Measurements from ENCODE around the gene NYAP2.

NYAP2 gene

DNA sequence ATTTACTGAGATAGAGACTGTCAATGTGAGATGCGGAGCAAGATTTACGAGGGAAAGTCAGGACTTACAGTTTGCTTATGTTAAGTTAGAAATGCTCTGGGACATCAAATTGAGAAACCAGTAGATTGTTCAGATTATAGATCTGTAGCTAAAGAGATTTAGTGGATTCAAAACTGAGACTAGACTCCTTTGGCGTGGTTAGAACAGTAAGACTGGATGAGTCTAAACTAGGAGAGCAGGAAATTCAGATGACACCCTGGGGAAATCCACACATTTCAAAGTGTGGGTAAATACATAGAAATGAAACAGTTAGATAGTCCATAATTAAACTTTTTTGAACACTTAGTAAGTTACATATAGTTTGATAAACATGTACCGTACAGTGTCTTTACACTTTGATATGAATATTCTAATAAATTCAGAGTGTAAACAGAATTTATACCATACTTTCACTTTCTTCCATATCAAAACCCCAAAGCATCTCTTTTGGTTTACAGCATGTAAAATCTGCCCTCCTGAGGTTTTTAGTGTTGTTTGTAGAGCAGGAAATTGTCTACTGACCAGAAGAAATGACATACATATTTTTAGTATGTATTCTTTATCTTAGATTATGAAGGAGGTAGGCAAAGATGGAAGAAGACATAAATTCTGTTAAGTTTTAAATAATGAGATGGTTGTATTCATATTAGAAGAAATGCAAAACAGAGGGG, 231.5 kb downstream of the NYAP2 start:
- no peaks in the 10 kb centered on the region for H3K27me3 ChIP-seq (ENCODE audit: low read depth, low read length)
- H3K4me1 ChIP-seq (ENCODE audit: control insufficient read depth in 1 of 2, insufficient read depth in 2 of 2, low read length in 2 of 2), result no peaks in the 10 kb centered on the region
- H3K9me3 ChIP-seq (ENCODE audit: control insufficient read depth in 1 of 2, low read length in 2 of 2), result no peaks in the 10 kb centered on the region
- no peaks in the 10 kb centered on the region for H3K36me3 ChIP-seq (ENCODE audit: control insufficient read depth in 1 of 2, insufficient read depth in 2 of 2, low read length in 2 of 2)
- no peak overlapping the region for H3K27ac ChIP-seq (ENCODE audit: low read length)
- H3K4me3 ChIP-seq (ENCODE audit: low read depth in 1 of 2, low read length in 2 of 2), result no peak overlapping the region

DNA sequence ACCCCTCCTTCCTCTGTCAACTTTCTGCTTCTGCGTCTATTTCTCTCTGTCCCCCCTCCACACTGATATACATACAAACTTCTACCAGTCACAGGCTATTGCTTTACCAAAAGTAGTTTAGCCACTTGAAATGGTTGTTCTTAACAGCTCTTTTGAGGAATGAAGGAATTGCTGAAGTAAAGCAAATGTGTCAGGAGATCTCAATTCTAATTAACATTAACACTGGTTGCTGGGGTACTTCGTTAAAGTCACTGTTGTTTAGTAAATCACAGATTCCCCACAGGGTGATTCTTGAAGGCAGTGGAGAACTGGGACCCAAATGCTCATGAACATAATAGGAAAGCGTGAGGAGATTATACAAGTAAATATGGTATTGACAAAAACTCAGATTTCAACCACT, 232.8 kb downstream of the NYAP2 start:
- Histone ChIP-seq H3K27me3 (ENCODE audit: low read depth, low read length) (no peaks in the 10 kb centered on the region), H3K36me3 (ENCODE audit: control insufficient read depth in 1 of 2, insufficient read depth in 2 of 2, low read length in 2 of 2) (no peaks in the 10 kb centered on the region), H3K9me3 (ENCODE audit: control insufficient read depth in 1 of 2, low read length in 2 of 2) (no peaks in the 10 kb centered on the region), H3K27ac (ENCODE audit: low read length) (no peak overlapping the region), H3K4me3 (ENCODE audit: low read depth in 1 of 2, low read length in 2 of 2) (no peak overlapping the region), H3K4me1 (ENCODE audit: control insufficient read depth in 1 of 2, insufficient read depth in 2 of 2, low read length in 2 of 2) (no peaks in the 10 kb centered on the region)

DNA sequence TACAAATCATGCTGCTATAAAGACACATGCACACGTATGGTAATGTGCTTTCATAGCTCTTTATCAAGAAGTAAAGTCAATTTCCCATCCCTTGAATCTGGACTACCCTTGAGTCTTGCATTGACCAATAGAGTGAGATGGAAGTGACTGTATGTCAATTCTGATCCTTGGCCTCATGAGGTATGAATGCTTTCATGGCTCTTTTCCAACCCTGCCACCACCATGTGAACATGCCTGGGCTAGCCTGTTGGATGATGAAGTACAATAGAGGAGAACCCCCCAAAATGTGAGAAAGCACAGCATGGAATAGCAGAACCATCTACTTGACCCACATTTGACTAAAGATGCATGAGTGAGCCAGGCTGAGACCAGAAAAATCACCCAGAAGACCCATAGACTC, 237.0 kb downstream of the NYAP2 start:
- no peaks in the 10 kb centered on the region for H3K4me1 ChIP-seq (ENCODE audit: control insufficient read depth in 1 of 2, insufficient read depth in 2 of 2, low read length in 2 of 2)
- no peak overlapping the region for H3K4me3 ChIP-seq (ENCODE audit: low read depth in 1 of 2, low read length in 2 of 2)
- H3K27ac ChIP-seq (ENCODE audit: low read length), result no peak overlapping the region
- no peaks in the 10 kb centered on the region for H3K27me3 ChIP-seq (ENCODE audit: low read depth, low read length)
- H3K9me3 ChIP-seq (ENCODE audit: control insufficient read depth in 1 of 2, low read length in 2 of 2), result no peaks in the 10 kb centered on the region
- H3K36me3 ChIP-seq (ENCODE audit: control insufficient read depth in 1 of 2, insufficient read depth in 2 of 2, low read length in 2 of 2), result no peaks in the 10 kb centered on the region

DNA sequence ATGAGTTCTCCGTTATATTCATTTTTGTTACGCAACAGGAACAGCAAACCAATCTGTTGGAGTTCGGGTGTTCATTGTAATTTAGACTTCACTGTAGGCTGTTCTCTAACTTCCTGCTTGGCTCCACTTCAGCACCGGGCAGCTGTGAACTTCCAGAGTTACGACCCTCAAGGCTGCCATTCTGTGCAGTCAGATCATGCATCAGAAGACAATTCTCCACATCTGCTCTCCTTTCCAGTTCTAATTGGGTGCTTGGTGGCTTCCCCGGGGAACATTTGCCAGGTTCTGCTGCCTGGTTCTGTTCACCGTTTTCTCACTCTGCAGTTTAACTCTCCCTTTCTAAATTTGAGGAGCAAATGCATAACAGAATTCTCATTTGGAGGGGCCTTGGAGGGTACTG, 237.7 kb downstream of the NYAP2 start:
- H3K36me3 ChIP-seq (ENCODE audit: control insufficient read depth in 1 of 2, insufficient read depth in 2 of 2, low read length in 2 of 2), result no peaks in the 10 kb centered on the region
- H3K9me3 ChIP-seq (ENCODE audit: control insufficient read depth in 1 of 2, low read length in 2 of 2), result no peaks in the 10 kb centered on the region
- no peaks in the 10 kb centered on the region for H3K27me3 ChIP-seq (ENCODE audit: low read depth, low read length)
- no peak overlapping the region for H3K4me3 ChIP-seq (ENCODE audit: low read depth in 1 of 2, low read length in 2 of 2)
- H3K27ac ChIP-seq (ENCODE audit: low read length), result no peak overlapping the region
- H3K4me1 ChIP-seq (ENCODE audit: control insufficient read depth in 1 of 2, insufficient read depth in 2 of 2, low read length in 2 of 2), result no peaks in the 10 kb centered on the region

DNA sequence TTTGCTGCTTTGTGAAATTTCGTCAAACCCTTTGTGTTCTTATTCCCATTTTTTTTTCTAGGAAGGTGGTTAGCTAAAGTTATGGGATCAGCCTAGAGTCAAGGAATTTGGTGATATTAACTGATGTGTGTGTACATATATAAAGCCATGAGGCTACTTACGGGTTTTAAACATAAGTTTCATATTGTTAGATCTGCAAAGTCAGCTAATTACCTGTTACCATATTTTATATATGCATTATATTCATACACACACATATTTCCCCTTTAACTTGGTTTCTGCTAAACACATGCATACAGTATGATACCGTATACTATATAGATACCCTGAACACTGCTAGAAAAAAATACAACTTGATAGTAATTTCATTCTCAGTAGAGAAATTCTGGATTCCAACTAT, 241.0 kb downstream of the NYAP2 start:
- Histone ChIP-seq H3K4me3 (ENCODE audit: low read depth in 1 of 2, low read length in 2 of 2) (no peak overlapping the region), H3K9me3 (ENCODE audit: control insufficient read depth in 1 of 2, low read length in 2 of 2) (no peaks in the 10 kb centered on the region), H3K4me1 (ENCODE audit: control insufficient read depth in 1 of 2, insufficient read depth in 2 of 2, low read length in 2 of 2) (no peaks in the 10 kb centered on the region), H3K36me3 (ENCODE audit: control insufficient read depth in 1 of 2, insufficient read depth in 2 of 2, low read length in 2 of 2) (no peaks in the 10 kb centered on the region), H3K27me3 (ENCODE audit: low read depth, low read length) (no peaks in the 10 kb centered on the region), H3K27ac (ENCODE audit: low read length) (no peak overlapping the region)

DNA sequence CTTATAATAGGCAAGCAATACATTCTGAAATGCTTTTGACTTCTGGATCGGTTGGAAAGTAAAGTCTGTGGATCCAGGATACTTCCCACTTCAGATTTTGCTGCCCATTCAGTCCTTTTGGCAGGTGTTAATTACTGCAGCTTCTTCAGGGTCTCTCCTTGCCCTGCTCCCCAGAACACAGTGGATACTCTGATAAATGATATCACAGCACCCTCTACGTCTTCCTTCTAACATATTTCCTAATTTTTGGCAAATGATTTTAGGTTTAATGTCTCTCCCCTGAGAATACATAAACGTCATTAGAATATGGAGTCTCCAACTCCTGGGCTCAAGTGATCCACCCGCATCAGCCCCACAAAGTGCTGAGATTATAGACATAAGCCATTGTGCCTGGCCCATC, 249.8 kb downstream of the NYAP2 start:
- H3K9me3 ChIP-seq (ENCODE audit: control insufficient read depth in 1 of 2, low read length in 2 of 2), result no peaks in the 10 kb centered on the region
- no peaks in the 10 kb centered on the region for H3K27me3 ChIP-seq (ENCODE audit: low read depth, low read length)
- no peaks in the 10 kb centered on the region for H3K36me3 ChIP-seq (ENCODE audit: control insufficient read depth in 1 of 2, insufficient read depth in 2 of 2, low read length in 2 of 2)
- no peak overlapping the region for H3K4me3 ChIP-seq (ENCODE audit: low read depth in 1 of 2, low read length in 2 of 2)
- H3K27ac ChIP-seq (ENCODE audit: low read length), result no peak overlapping the region
- no peaks in the 10 kb centered on the region for H3K4me1 ChIP-seq (ENCODE audit: control insufficient read depth in 1 of 2, insufficient read depth in 2 of 2, low read length in 2 of 2)

DNA sequence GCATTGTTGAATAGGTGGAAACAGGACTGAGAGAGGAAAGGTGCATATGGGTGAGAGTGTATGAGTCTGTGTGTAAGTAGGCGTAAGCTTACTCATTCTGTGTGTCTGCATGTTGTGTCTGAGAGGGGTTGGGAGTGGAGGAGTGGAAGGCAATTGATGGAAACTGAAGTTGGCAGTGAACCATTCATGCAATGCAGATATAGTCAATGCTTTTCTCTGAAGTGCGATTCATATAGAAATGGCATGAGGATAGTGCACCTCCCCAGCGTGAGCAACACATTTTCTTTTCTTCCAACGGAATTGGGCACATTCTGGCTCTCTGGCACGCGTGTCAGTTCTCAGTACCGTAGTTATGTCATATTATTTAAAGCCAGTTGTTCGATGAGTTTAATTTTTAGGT, 250.5 kb downstream of the NYAP2 start:
- H3K27ac ChIP-seq (ENCODE audit: low read length), result no peak overlapping the region
- no peaks in the 10 kb centered on the region for H3K9me3 ChIP-seq (ENCODE audit: control insufficient read depth in 1 of 2, low read length in 2 of 2)
- H3K27me3 ChIP-seq (ENCODE audit: low read depth, low read length), result no peaks in the 10 kb centered on the region
- H3K36me3 ChIP-seq (ENCODE audit: control insufficient read depth in 1 of 2, insufficient read depth in 2 of 2, low read length in 2 of 2), result no peaks in the 10 kb centered on the region
- H3K4me1 ChIP-seq (ENCODE audit: control insufficient read depth in 1 of 2, insufficient read depth in 2 of 2, low read length in 2 of 2), result no peaks in the 10 kb centered on the region
- H3K4me3 ChIP-seq (ENCODE audit: low read depth in 1 of 2, low read length in 2 of 2), result no peak overlapping the region

DNA sequence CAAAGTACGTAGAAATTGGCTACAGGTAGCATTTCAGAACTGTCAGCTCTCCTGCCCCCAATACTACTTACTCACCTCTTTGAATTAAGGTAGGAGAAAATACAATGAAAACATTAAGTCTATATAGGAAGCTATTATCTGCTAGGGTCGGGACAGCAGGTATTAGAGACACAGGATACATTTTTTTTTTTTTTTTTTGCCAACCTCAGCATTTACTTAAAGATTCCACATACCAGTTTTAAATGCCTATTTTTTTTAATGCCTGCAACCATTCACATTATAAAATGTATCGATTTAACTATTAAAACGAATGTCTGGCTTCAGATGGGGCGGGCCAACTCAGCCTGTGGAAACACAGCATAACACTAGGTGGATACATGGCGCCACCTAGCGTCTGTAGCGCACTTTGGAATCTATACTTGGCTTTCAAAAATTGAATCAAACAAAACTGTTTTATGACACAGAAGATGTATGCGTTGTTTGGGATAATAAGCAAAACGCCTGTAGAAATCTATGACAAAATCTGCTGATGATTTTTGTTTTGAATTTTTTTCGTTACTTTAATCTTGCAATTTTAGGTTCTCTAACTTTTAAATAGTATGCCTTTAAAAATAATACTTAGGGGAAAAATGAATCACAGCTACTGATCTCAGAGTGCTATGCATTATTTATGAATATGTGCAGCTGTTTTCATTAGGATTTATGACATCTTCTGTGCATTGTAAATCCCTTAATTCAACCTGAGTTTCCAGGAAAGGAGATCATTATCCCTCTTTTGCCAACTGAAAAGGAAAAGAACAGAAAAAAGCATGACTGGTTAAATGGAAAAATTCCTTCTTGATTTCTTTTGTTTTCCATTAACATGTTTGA, 261.0 kb downstream of the NYAP2 start:
- H3K36me3 ChIP-seq (ENCODE audit: control insufficient read depth in 1 of 2, insufficient read depth in 2 of 2, low read length in 2 of 2), result no peaks in the 10 kb centered on the region
- no peak overlapping the region for H3K4me3 ChIP-seq (ENCODE audit: low read depth in 1 of 2, low read length in 2 of 2)
- no peaks in the 10 kb centered on the region for H3K9me3 ChIP-seq (ENCODE audit: control insufficient read depth in 1 of 2, low read length in 2 of 2)
- H3K27ac ChIP-seq (ENCODE audit: low read length), result no peak overlapping the region
- no peaks in the 10 kb centered on the region for H3K4me1 ChIP-seq (ENCODE audit: control insufficient read depth in 1 of 2, insufficient read depth in 2 of 2, low read length in 2 of 2)
- H3K27me3 ChIP-seq (ENCODE audit: low read depth, low read length), result no peaks in the 10 kb centered on the region

DNA sequence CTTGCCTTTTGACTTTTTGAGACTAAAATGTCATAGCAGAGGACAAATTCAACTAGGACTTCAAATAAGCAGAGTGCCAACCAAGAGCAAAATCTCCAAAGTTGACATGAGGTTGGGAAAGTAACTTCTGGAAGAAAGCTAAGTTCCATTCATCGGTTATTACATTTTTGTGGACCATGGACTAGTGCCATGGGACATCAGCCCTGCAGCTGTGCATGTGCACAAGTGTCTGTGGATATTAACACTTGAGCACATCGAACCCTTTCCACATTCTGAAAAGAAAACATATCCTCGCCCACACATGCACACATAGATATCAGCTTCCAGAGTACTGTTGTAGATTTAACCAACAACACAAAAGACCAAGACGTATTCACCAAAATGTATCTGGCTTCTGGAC, 262.6 kb downstream of the NYAP2 start:
- H3K4me3 ChIP-seq (ENCODE audit: low read depth in 1 of 2, low read length in 2 of 2), result no peak overlapping the region
- H3K36me3 ChIP-seq (ENCODE audit: control insufficient read depth in 1 of 2, insufficient read depth in 2 of 2, low read length in 2 of 2), result no peaks in the 10 kb centered on the region
- no peaks in the 10 kb centered on the region for H3K4me1 ChIP-seq (ENCODE audit: control insufficient read depth in 1 of 2, insufficient read depth in 2 of 2, low read length in 2 of 2)
- no peaks in the 10 kb centered on the region for H3K27me3 ChIP-seq (ENCODE audit: low read depth, low read length)
- no peaks in the 10 kb centered on the region for H3K9me3 ChIP-seq (ENCODE audit: control insufficient read depth in 1 of 2, low read length in 2 of 2)
- no peak overlapping the region for H3K27ac ChIP-seq (ENCODE audit: low read length)

DNA sequence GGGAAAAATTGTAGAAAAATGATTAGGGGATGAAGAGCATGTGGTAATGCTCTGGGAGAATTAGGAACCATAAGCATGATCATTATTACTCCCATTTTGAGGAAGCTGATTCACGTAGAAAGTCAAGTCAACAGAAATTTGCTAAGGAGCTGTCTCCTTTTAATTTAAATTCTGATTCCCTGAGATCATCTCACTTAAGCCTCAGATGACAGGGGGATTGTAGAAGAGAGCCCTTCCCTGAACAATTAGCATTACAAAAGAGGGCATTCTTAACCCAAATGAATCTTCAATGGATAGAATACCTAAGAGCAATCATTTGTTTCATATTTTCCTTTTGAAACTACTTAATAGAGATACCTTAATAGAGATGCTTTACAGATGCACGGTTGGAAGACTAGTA, 267.9 kb downstream of the NYAP2 start:
- Histone ChIP-seq H3K27ac (ENCODE audit: low read length) (no peak overlapping the region), H3K4me3 (ENCODE audit: low read depth in 1 of 2, low read length in 2 of 2) (no peak overlapping the region)

DNA sequence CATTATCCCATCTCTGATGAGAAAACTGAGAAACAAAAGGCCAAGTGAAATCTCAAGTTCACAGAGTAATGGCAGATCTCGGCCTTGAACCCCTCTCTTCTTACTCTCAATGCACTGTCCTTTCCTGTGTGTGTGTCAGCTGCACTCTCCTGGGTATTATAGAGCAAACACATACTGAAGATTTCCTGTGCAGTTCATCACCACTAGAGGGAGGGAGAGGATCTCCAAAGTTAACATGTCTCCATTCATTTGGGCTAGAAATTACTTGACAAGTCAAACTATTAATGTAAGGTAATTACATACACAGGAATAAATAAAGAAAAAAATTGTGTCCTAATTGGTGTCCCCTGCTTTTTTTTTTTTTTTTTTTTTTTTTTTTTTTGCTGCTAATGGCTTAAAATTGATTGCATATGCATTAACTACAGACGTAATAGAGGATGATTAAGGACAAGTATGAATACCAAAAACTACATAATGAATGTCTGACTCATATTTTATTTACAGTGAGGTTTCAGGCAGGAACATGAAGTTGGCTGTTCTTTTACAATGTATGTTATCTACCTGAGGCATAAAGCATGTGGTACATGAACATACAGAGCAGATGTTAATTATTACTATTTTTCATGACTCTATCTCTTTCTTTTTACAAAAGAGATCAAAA, 269.2 kb downstream of the NYAP2 start:
- Histone ChIP-seq H3K27me3 (ENCODE audit: low read depth, low read length) (no peaks in the 10 kb centered on the region), H3K4me1 (ENCODE audit: control insufficient read depth in 1 of 2, insufficient read depth in 2 of 2, low read length in 2 of 2) (no peaks in the 10 kb centered on the region), H3K9me3 (ENCODE audit: control insufficient read depth in 1 of 2, low read length in 2 of 2) (no peaks in the 10 kb centered on the region), H3K27ac (ENCODE audit: low read length) (no peak overlapping the region), H3K36me3 (ENCODE audit: control insufficient read depth in 1 of 2, insufficient read depth in 2 of 2, low read length in 2 of 2) (no peaks in the 10 kb centered on the region), H3K4me3 (ENCODE audit: low read depth in 1 of 2, low read length in 2 of 2) (no peak overlapping the region)

More for the DNA sequence above, 267.9 kb downstream of the NYAP2 start:
- no peaks in the 10 kb centered on the region for H3K9me3 ChIP-seq (ENCODE audit: control insufficient read depth in 1 of 2, low read length in 2 of 2)
- no peaks in the 10 kb centered on the region for H3K36me3 ChIP-seq (ENCODE audit: control insufficient read depth in 1 of 2, insufficient read depth in 2 of 2, low read length in 2 of 2)
- H3K4me1 ChIP-seq (ENCODE audit: control insufficient read depth in 1 of 2, insufficient read depth in 2 of 2, low read length in 2 of 2), result no peaks in the 10 kb centered on the region
- no peaks in the 10 kb centered on the region for H3K27me3 ChIP-seq (ENCODE audit: low read depth, low read length)

All from muscle layer of duodenum (tissue), 2 donors.